Neural crest cell (in vitro differentiated cells): ENCODE results near the gene ITGA3. TPM values are rescaled to one million over a fixed set of nuclear protein-coding genes. Genes with fewer than 3 reads are reported as not detected.

ENCODE experiments used
- DNase-seq: peaks from one replicate; pipeline ENCODE4 v3.0.0; 2021; ENCODE audit warnings: low read depth, mixed read lengths, low spot score
- H3K27ac Mint-ChIP-seq: one replicate; pipeline ENCODE4 v1.8.0; 2021; ENCODE audit warnings: mild to moderate bottlenecking, mixed read lengths; ENCODE audit not compliant: unreplicated experiment
- H3K27me3 Mint-ChIP-seq: 2 replicates; pipeline ENCODE4 v1.8.0; 2021; ENCODE audit warnings: low read depth, mild to moderate bottlenecking, mixed read lengths
- H3K36me3 Mint-ChIP-seq: 2 replicates; pipeline ENCODE4 v1.8.0; 2021; ENCODE audit warnings: low read depth, mild to moderate bottlenecking, mixed read lengths
- H3K4me1 Mint-ChIP-seq: 2 replicates; pipeline ENCODE4 v1.8.0; 2021; ENCODE audit warnings: mixed read lengths
- H3K4me3 Mint-ChIP-seq: one replicate; pipeline ENCODE4 v1.8.0; 2021; ENCODE audit warnings: mild to moderate bottlenecking, mixed read lengths
- H3K9me3 Mint-ChIP-seq: 2 replicates; pipeline ENCODE4 v1.8.0; 2021; ENCODE audit warnings: mixed read lengths
- total RNA-seq: library from RNA; stranded (reverse); gene quantifications from 2 replicates; pipeline ENCODE4 v1.2.1, GENCODE V29; 2021
- TF ChIP-seq, protein P1 (sequence below): fragments of 200-600 bp; sonication (generic); conservative IDR thresholded peaks from 2 replicates; pipeline ENCODE4 v1.5.0; 2021; ENCODE audit warnings: antibody characterized with exemption, mild to moderate bottlenecking

Gene ITGA3
- total RNA-seq, 1 donor from 2014 or later: 4.8 TPM

DNA sequence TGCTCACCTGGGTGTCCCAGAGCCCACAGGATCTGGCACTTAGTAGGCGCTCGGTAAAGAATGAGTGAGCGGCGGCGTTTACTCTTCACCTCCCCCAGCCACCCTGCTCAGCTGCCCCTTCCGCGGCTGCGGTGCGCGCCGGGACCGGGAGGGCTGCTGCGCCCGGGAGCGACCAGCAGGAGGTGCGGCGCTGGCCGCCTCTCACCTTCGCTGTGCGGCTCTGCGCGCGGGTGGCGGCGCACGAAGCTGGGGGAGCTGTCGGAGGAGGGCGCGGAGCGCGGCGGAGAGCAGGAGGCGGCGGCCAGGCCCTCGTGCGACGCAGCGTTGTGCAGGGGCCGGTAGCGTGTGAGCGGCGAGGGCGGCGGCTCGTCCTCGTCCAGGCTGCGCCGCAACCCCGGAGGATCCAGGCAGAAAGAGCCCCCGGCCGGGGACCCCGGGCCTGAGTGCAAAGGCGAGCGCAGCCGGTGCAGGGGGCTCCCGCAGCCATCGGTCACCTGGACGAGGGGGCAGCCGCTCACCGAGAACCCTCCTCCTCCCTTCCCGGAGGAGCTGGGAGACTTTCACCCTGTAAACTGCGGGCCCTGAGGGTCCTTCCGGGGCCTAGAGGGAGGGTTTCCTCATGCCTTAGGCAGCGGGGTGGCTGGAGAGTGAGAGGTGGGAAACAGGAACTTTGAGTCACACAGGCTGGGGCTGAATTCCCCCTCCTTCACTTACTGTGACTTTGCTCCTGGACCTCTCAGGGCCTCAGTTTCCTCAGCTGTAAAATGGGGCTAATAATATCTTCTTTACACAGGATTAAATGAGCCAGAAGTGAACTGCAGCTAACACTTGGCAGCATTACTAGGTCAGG lies 61.5 kb downstream of the ITGA3 start:
- peak; percentile 64 for DNase-seq
- H3K4me3 Mint-ChIP-seq: no peak overlapping the region
- H3K4me1 Mint-ChIP-seq: peaks cover 42% of the 10 kb centered on the region
- H3K27ac Mint-ChIP-seq: no peak overlapping the region
- no peaks in the 10 kb centered on the region for H3K36me3 Mint-ChIP-seq
- TF ChIP-seq, protein P1, sequence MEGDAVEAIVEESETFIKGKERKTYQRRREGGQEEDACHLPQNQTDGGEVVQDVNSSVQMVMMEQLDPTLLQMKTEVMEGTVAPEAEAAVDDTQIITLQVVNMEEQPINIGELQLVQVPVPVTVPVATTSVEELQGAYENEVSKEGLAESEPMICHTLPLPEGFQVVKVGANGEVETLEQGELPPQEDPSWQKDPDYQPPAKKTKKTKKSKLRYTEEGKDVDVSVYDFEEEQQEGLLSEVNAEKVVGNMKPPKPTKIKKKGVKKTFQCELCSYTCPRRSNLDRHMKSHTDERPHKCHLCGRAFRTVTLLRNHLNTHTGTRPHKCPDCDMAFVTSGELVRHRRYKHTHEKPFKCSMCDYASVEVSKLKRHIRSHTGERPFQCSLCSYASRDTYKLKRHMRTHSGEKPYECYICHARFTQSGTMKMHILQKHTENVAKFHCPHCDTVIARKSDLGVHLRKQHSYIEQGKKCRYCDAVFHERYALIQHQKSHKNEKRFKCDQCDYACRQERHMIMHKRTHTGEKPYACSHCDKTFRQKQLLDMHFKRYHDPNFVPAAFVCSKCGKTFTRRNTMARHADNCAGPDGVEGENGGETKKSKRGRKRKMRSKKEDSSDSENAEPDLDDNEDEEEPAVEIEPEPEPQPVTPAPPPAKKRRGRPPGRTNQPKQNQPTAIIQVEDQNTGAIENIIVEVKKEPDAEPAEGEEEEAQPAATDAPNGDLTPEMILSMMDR: peak; percentile 75
- peaks cover 12% of the 10 kb centered on the region for H3K27me3 Mint-ChIP-seq
- no peaks in the 10 kb centered on the region for H3K9me3 Mint-ChIP-seq

DNA sequence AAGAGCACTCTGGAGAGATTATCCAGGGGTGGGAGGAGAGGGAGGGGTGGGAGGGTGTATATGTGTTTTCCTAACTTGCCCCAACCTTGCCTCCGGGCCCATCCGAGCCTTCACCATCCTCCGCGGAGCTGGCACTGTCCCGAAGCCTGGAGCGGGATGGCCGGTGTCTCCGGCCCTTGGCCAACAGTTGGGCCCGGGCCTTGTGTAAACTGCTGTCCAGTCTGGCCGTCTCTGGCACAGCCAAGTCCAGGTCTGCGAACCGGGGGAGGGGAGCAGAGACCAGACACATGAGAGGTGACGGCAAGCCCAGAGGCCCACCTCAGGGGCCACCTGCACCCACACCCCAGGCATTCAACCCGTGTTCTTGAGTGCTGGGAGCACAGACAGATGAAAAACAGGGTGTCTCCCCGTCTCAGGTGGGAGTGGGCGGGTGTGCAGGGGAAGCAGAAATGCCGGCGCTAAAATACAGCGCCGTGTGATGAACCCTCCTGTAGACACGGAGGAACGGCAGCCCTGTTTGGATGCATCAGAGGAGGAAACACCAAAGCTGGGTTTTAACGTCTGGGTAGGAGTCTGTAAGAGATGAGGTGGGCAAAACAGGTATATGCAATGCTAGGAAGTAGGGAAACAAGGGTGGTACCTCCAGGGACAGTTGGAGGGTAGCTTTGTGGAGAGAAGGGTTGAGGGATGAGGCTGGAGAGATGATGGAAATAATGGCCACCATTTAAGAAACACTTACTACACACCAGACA lies 62.3 kb downstream of the ITGA3 start:
- Mint-ChIP-seq H3K27ac (no peak overlapping the region), H3K4me1 (peaks cover 47% of the 10 kb centered on the region), H3K9me3 (no peaks in the 10 kb centered on the region), H3K27me3 (peaks cover 12% of the 10 kb centered on the region), H3K4me3 (peak overlapping the region; percentile 4), H3K36me3 (no peaks in the 10 kb centered on the region)
- TF ChIP-seq, protein P1: no peak
- no peak for DNase-seq

DNA sequence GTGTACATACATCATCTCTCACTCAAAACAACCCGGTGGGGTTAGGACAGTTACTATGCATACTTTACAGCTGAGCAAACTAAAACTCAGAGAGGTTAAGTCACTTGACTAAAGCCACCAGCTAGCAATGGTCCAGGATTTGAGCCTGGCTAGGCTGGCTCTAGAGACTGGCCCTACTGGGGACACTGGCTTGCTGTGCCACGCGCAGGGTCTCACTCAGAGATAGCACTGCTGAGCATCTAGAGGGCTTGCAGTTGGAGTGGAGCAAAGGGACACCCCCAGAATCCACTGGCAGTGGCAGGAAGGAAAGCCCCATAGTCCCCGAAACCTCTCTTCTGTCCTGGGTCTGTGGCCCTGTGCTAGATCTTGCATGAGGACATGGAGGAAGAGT lies 62.9 kb downstream of the ITGA3 start:
- Mint-ChIP-seq H3K9me3 (no peaks in the 10 kb centered on the region), H3K4me3 (peak overlapping the region; percentile 4), H3K27me3 (peaks cover 12% of the 10 kb centered on the region), H3K36me3 (no peaks in the 10 kb centered on the region), H3K4me1 (peaks cover 48% of the 10 kb centered on the region), H3K27ac (no peak overlapping the region)
- TF ChIP-seq, protein P1: no peak
- DNase-seq: no peak

DNA sequence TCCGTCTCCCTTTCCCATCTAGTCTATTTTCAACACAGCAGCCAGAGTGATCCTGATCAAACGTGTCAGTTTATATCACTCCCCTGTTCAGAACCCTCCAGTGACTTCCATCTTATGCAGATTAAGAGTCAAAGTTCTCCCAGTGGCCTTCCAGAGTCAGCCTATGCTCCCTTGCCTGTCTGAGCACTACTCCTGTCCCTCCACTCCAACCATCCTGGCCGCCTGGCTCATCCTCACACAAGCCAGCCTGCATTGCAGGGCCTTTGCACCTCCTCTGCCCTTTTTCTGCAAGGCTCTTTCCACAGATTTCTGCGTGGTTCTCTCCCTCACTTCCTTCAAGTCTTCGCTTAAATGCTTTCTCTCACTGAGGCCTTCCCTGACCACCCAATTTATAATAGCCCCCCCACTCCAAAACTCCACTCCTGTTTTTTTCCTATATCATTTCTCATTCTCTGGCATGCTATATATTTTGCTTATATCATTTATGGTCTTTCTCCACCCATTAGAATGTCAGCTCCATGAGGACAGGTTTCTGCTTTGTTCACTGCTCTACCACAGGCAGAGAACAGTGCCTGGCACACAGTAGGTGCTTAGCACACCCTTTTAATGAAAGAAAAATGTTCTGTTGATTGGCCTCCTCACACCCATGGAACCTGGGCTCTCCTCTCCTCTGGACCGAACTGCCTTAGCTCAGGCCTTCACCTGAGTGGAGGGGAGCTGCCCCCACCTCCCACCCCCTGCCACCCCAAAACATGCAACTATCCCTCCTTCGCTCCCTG lies 64.8 kb downstream of the ITGA3 start:
- TF ChIP-seq, protein P1: no peak
- Mint-ChIP-seq H3K36me3 (no peaks in the 10 kb centered on the region), H3K9me3 (no peaks in the 10 kb centered on the region), H3K4me1 (peaks cover 50% of the 10 kb centered on the region), H3K27me3 (peaks cover 8% of the 10 kb centered on the region), H3K4me3 (no peak overlapping the region), H3K27ac (no peak overlapping the region)
- DNase-seq: no peak

DNA sequence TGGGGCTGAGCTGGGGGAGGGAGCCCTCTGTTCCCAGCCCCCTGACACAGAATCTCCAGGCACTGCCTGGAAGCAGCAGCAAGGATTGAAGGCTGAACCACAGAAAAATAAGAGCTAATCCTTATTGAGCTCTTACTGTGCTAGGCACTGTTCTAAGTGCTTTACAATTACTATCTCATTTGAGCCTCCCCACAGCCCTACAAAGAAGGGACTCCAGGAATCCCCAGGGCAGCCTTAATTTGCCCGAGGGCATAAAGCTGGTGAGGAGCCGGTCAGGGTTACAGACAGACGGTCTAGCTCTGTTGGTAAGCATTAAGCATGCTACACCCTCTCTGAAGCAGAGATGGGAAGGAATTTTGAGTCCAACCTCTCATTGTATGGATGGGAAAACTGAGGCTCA lies 67.0 kb downstream of the ITGA3 start:
- no peaks in the 10 kb centered on the region for H3K36me3 Mint-ChIP-seq
- DNase-seq: no peak
- no peak overlapping the region for H3K27ac Mint-ChIP-seq
- H3K9me3 Mint-ChIP-seq: no peaks in the 10 kb centered on the region
- peaks cover 5% of the 10 kb centered on the region for H3K27me3 Mint-ChIP-seq
- no peak overlapping the region for H3K4me3 Mint-ChIP-seq
- TF ChIP-seq, protein P1: no peak
- H3K4me1 Mint-ChIP-seq: peaks cover 49% of the 10 kb centered on the region
